ENCODE data around the gene TUBGCP2.

DNA sequence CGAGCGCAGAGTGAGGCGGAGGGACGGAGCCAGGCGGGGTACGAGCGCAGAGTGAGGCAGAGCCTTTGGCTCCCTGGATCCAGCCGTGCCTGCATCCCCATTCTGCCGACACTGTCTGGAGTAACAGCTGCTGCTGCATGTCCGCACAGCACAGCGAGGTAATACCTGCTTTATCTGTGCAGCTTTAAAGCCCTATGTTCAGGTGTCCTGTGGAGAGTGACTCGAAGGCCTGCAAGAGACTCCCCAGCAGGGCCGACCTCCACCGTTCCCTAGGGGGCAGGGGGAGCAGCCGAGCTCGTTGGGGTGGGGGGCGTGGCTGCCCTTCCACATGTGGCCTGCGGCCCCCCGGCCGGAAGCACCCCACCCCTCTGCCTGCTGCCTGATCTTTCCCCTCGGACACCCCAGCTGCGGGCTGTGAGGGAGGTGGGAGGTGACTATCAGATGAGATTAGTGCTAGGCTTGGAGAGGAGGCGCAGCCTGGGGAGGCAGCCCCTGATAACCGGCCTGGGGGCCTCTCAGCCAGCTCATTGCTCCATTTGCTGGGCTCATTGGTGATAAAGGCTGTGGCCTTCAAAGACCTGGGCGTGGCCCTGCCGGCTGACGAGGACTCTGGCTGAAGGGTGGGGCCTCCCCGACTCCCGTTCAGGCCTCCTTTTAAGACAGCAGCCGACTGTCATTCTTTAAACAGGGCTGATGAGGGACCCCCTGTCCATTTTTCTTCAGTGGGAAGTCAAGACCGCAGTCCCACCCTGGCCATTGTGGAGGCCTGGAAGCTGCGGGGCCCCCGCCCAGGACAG lies 63.0 kb downstream of the TUBGCP2 start:
- TF ChIP-seq, protein P1, sequence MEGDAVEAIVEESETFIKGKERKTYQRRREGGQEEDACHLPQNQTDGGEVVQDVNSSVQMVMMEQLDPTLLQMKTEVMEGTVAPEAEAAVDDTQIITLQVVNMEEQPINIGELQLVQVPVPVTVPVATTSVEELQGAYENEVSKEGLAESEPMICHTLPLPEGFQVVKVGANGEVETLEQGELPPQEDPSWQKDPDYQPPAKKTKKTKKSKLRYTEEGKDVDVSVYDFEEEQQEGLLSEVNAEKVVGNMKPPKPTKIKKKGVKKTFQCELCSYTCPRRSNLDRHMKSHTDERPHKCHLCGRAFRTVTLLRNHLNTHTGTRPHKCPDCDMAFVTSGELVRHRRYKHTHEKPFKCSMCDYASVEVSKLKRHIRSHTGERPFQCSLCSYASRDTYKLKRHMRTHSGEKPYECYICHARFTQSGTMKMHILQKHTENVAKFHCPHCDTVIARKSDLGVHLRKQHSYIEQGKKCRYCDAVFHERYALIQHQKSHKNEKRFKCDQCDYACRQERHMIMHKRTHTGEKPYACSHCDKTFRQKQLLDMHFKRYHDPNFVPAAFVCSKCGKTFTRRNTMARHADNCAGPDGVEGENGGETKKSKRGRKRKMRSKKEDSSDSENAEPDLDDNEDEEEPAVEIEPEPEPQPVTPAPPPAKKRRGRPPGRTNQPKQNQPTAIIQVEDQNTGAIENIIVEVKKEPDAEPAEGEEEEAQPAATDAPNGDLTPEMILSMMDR (IDR thresholded peaks at IDR 0.05): no peak
- TF ChIP-seq EZH2 (IDR thresholded peaks at IDR 0.05) (no peak), EZH2phosphoT487 (IDR thresholded peaks at IDR 0.05) (no peak)

All from neural progenitor cell (in vitro differentiated cells).